B cell (primary cell): ENCODE measurements around the gene MAD1L1. TPM values are rescaled to one million over a fixed set of nuclear protein-coding genes. Genes with fewer than 3 reads are reported as not detected.
A peak's percentile ranks its signal among the peaks of the same experiment; 100 is the strongest.

Experiments
- ATAC-seq: fragments of 200-7000 bp; cut with Tn5 transposase; one replicate; pipeline ENCODE4 v1.10.0; 2021; ENCODE audit warnings: low read depth, mild to moderate bottlenecking, moderate number of reproducible peaks, moderate library complexity
- CTCF ChIA-PET: fragments of 350-600 bp; sonication (Branson Sonifier 250); formaldehyde crosslinking; loops from one replicate; lab custom pipeline; 2021; ENCODE audit warnings: antibody characterized with exemption, inconsistent platforms; lab: Charles Lee
- POLR2A ChIA-PET: fragments of 350-600 bp; sonication (Branson Sonifier 250); formaldehyde crosslinking; loops from one replicate; lab custom pipeline; 2021; ENCODE audit warnings: antibody characterized with exemption; lab: Charles Lee
- DNase-seq: peaks from one replicate; pipeline ENCODE4 v3.0.0; 2013
- H2AFZ ChIP-seq: 2 replicates; pipeline ENCODE4 v1.6.1; 2012; ENCODE audit warnings: mild to moderate bottlenecking, low read depth, low read length; ENCODE audit not compliant: insufficient read depth, poor library complexity, severe bottlenecking
- H3K27ac ChIP-seq, 2 donors: 1 replicate in 1 of 2; 2 replicates in 1 of 2; pipeline ENCODE4 v1.5.1; 2012 to 2013; ENCODE audit warnings: low read length in 2 of 2, mild to moderate bottlenecking in 2 of 2, moderate library complexity in 1 of 2
- H3K27me3 ChIP-seq, 4 experiments: fragments of 200-600 bp in 1 of 4; sonication (generic) in 1 of 4; replicated peaks in 1 of 4; 1 replicate in 2 of 4; 2 replicates in 2 of 4; pipeline versions ENCODE4 v1.6.1 to v1.7.0; 2013 to 2016; ENCODE audit warnings: low read length in 3 of 4, mild to moderate bottlenecking in 2 of 4, mixed read lengths in 1 of 4, moderate library complexity in 1 of 4; ENCODE audit not compliant: insufficient read depth in 4 of 4, control insufficient read depth in 3 of 4; ENCODE audit errors: control extremely low read depth in 1 of 4
- H3K36me3 ChIP-seq, 2 experiments: replicated peaks in 1 of 2; 1 replicate in 1 of 2; 2 replicates in 1 of 2; pipeline versions ENCODE4 v1.6.1 to v1.7.1; 2013; ENCODE audit warnings: low read length in 1 of 2; ENCODE audit not compliant: insufficient read depth in 2 of 2, control insufficient read depth in 1 of 2; ENCODE audit errors: control extremely low read depth in 1 of 2, extremely low read depth in 1 of 2
- H3K4me1 ChIP-seq, 2 donors: fragments of 200-600 bp in 1 of 2; sonication (generic) in 1 of 2; 1 replicate in 1 of 2; 2 replicates in 1 of 2; pipeline versions ENCODE4 v1.5.1 to v1.6.1; 2013 to 2017; ENCODE audit warnings: low read length in 2 of 2; ENCODE audit not compliant: control insufficient read depth in 2 of 2, insufficient read depth in 2 of 2
- H3K4me2 ChIP-seq: replicated peaks from 2 replicates; pipeline ENCODE3; 2012; ENCODE audit warnings: mild to moderate bottlenecking, low read depth, low read length; ENCODE audit not compliant: poor library complexity, severe bottlenecking
- H3K4me3 ChIP-seq, 5 experiments: fragments of 200-600 bp in 1 of 5; sonication (generic) in 1 of 5; 1 replicate in 3 of 5; 2 replicates in 2 of 5; pipeline versions ENCODE4 v1.5.1 to v1.7.0; 2011 to 2016; ENCODE audit warnings: low read length in 4 of 5, mild to moderate bottlenecking in 4 of 5, low read depth in 2 of 5, control low read depth in 1 of 5, moderate library complexity in 1 of 5; ENCODE audit not compliant: insufficient read depth in 1 of 5; ENCODE audit errors: control extremely low read depth in 1 of 5, extremely low read depth in 1 of 5
- H3K79me2 ChIP-seq: fragments of 200-600 bp; sonication (generic); one replicate; pipeline ENCODE4 v1.6.0; 2016; ENCODE audit warnings: low read length; ENCODE audit not compliant: control insufficient read depth, insufficient read depth
- H3K9ac ChIP-seq: fragments of 200-600 bp; sonication (generic); 2 replicates; pipeline ENCODE4 v1.6.1; 2017; ENCODE audit warnings: mild to moderate bottlenecking, low read length, moderate library complexity
- H3K9me3 ChIP-seq, 3 donors: one replicate each; pipeline versions ENCODE4 v1.6.1 to v1.7.1; 2013; ENCODE audit warnings: low read length in 2 of 3; ENCODE audit not compliant: control insufficient read depth in 2 of 3, insufficient read depth in 1 of 3; ENCODE audit errors: control extremely low read depth in 1 of 3
- H4K20me1 ChIP-seq: 2 replicates; pipeline ENCODE4 v1.6.0; 2012; ENCODE audit warnings: mild to moderate bottlenecking, low read length; ENCODE audit not compliant: insufficient read depth, control insufficient read depth, poor library complexity, severe bottlenecking
- H3K27ac Mint-ChIP-seq: one replicate; pipeline ENCODE4 v1.8.0; 2021; ENCODE audit warnings: mixed read lengths
- H3K27me3 Mint-ChIP-seq: one replicate; pipeline ENCODE4 v1.8.0; 2021; ENCODE audit warnings: mixed read lengths
- H3K4me1 Mint-ChIP-seq: one replicate; pipeline ENCODE4 v1.8.0; 2021; ENCODE audit warnings: mixed read lengths
- H3K4me3 Mint-ChIP-seq: one replicate; pipeline ENCODE4 v1.8.0; 2021; ENCODE audit warnings: mixed read lengths
- H3K9me3 Mint-ChIP-seq: one replicate; pipeline ENCODE4 v1.8.0; 2022; ENCODE audit warnings: mixed read lengths; ENCODE audit not compliant: insufficient read depth
- EZH2 ChIP-seq: IDR thresholded peaks from 2 replicates; pipeline ENCODE4 v1.6.1; 2012; ENCODE audit warnings: borderline replicate concordance, low read depth, mild to moderate bottlenecking, moderate library complexity, low read length; ENCODE audit not compliant: insufficient read depth, poor library complexity, severe bottlenecking
- WGBS: methylation state at CpG from one replicate; pipeline ENCODE4 v1.1.5; 2013; ENCODE audit warnings: missing lambda C conversion rate; ENCODE audit not compliant: insufficient coverage; 5-methylcytosine and 5-hydroxymethylcytosine counted together
- intact Hi-C: fragments of 100-400 bp; cut with micrococcal nuclease; formaldehyde crosslinking; loops from one replicate; pipeline ENCODE4 v1.10.0; 2022
- polyA plus RNA-seq: library from polyadenylated mRNA; depleted of rRNA; stranded (reverse); fragments of >200 nt; gene quantifications from 2 replicates; pipeline ENCODE4 v1.2.3, GENCODE V29; 2012
- total RNA-seq, 2 donors: library from RNA; stranded (reverse); fragments of 120-200 nt in 1 of 2; gene quantifications; 1 replicate in 1 of 2; 2 replicates in 1 of 2; pipeline versions ENCODE4 v1.2.3 to v1.2.4, GENCODE V29; 2013 to 2022
- TF ChIP-seq, protein P1 (sequence below): fragments of 200-600 bp; IDR thresholded peaks from one replicate; pipeline ENCODE4 v1.8.0; 2022; ENCODE audit warnings: antibody characterized with exemption, mild to moderate bottlenecking

MAD1L1 gene
- total and polyA plus RNA-seq, 2 donors (not counting 1 experiment from before 2014, with no cell fraction given), result 86.7 to 110 TPM

DNA sequence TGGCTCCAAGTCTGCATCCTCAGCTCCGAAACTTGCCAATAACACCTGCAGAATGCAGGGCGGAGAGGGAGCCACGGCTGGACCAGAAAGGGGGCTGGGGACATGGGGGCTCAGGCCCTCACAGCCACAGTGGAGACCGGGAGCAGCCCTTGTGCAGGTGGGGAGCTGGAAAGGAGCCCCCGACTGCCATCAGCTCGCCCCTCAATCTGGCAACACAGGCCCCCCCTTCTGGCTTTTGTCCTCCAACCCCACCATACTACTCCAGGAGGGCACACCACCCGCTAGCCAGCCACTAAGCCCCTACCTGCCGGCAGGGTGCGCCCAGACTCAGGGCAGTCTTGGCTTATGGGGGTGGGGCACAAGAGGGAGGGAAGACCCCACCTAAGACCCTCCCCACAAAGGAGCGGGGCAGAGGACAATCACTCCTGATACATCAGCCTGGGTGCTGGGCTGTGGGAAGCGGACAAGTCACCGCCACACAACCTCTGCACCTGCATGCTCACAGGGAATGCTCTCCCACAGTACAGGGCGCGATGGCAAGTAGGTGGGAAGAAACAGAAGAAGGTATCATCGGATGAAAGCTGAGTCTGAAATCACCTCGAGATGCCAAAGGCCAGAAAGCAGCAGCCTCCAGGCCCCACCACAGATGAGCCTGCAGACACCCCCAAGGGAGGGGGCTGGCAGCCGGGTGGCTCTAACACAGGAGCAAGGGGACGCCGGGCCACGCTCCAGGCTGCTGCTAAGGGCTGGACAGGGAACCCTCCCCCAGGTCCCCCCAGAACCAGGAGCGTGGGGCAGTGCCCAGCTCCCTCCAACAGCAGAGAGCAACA lies 297.4 kb downstream of the MAD1L1 start:
- intact Hi-C loops, result no loop called here
- peaks cover 65% of the 10 kb centered on the region for H3K79me2 ChIP-seq
- ChIA-PET CTCF (no interaction called here), POLR2A (no interaction called here)
- no peak overlapping the region for H3K4me3 ChIP-seq
- peaks cover 3 to 49% of the 10 kb centered on the region in 2 experiments for H3K36me3 ChIP-seq
- H3K27ac ChIP-seq, result no peak overlapping the region
- Mint-ChIP-seq H3K4me1 (peaks cover 39% of the 10 kb centered on the region), H3K9me3 (no peaks in the 10 kb centered on the region), H3K27ac (peak overlapping the region; percentile 50), H3K27me3 (no peaks in the 10 kb centered on the region), H3K4me3 (no peak overlapping the region)
- H3K9ac ChIP-seq, result no peak overlapping the region
- ATAC-seq, result no peak
- WGBS, result 97% methylated on average over 17 of the region's 21 CpGs
- no peaks in the 10 kb centered on the region for H3K27me3 ChIP-seq
- no peak for TF ChIP-seq EZH2
- TF ChIP-seq, protein P1, sequence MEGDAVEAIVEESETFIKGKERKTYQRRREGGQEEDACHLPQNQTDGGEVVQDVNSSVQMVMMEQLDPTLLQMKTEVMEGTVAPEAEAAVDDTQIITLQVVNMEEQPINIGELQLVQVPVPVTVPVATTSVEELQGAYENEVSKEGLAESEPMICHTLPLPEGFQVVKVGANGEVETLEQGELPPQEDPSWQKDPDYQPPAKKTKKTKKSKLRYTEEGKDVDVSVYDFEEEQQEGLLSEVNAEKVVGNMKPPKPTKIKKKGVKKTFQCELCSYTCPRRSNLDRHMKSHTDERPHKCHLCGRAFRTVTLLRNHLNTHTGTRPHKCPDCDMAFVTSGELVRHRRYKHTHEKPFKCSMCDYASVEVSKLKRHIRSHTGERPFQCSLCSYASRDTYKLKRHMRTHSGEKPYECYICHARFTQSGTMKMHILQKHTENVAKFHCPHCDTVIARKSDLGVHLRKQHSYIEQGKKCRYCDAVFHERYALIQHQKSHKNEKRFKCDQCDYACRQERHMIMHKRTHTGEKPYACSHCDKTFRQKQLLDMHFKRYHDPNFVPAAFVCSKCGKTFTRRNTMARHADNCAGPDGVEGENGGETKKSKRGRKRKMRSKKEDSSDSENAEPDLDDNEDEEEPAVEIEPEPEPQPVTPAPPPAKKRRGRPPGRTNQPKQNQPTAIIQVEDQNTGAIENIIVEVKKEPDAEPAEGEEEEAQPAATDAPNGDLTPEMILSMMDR, result no peak
- no peak for DNase-seq
- no peak overlapping the region for H2AFZ ChIP-seq
- peaks cover 0 to 6% (median 0%) of the 10 kb centered on the region in 3 donors for H3K9me3 ChIP-seq
- peaks cover 14 to 22% of the 10 kb centered on the region in 2 donors for H3K4me1 ChIP-seq
- peaks cover 38% of the 10 kb centered on the region for H4K20me1 ChIP-seq
- no peak overlapping the region for H3K4me2 ChIP-seq

DNA sequence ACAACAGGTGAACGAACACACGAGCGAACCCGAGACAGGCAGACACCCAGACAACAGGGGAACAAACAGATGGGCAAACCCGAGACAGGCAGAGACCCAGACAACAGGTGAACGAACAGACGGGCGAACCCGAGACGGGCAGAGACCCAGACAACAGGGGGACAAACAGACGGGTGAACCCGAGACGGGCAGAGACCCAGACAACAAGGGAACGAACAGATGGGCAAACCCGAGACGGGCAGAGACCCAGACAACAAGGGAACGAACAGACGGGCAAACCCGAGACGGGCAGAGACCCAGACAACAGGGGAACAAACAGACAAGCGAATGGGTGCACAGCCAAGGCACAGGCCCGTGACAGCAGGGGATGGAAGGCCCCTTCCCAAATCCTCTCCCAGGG lies 298.0 kb downstream of the MAD1L1 start:
- no peak for DNase-seq
- TF ChIP-seq EZH2, result no peak
- TF ChIP-seq, protein P1, result no peak
- no peak overlapping the region for H3K4me3 ChIP-seq
- POLR2A ChIA-PET, result no interaction called here
- CTCF ChIA-PET, result no interaction called here
- no peak overlapping the region for H3K9ac ChIP-seq
- peaks cover 14 to 18% of the 10 kb centered on the region in 2 donors for H3K4me1 ChIP-seq
- intact Hi-C loops, result no loop called here
- H4K20me1 ChIP-seq, result peaks cover 38% of the 10 kb centered on the region
- peak overlapping the region in 1 of 2 donors; percentile 47 for H3K27ac ChIP-seq
- ATAC-seq, result no peak
- H3K9me3 ChIP-seq, result peaks cover 0 to 6% (median 0%) of the 10 kb centered on the region in 3 donors
- Mint-ChIP-seq H3K4me1 (peaks cover 34% of the 10 kb centered on the region), H3K9me3 (no peaks in the 10 kb centered on the region), H3K4me3 (no peak overlapping the region), H3K27ac (peak overlapping the region; percentile 68), H3K27me3 (no peaks in the 10 kb centered on the region)
- H3K36me3 ChIP-seq, result peaks cover 3 to 49% of the 10 kb centered on the region in 2 experiments
- H3K4me2 ChIP-seq, result no peak overlapping the region
- 85% methylated on average over 22 of the region's 22 CpGs for WGBS
- H2AFZ ChIP-seq, result no peak overlapping the region
- H3K79me2 ChIP-seq, result peaks cover 59% of the 10 kb centered on the region
- H3K27me3 ChIP-seq, result no peaks in the 10 kb centered on the region
